K562 (cell line): ENCODE data around the gene EWSR1. TPM values are rescaled to one million over a fixed set of nuclear protein-coding genes. Genes with fewer than 3 reads are reported as not detected.

Experiments
- CREB1 ChIP-seq, 2 experiments: sonication (generic) in 1 of 2; formaldehyde crosslinking in 1 of 2; IDR thresholded peaks; 2 replicates each; pipeline versions ENCODE4 v1.6.1 to v1.8.0; 2012 to 2022; ENCODE audit warnings: inconsistent platforms in 1 of 2, mild to moderate bottlenecking in 1 of 2, missing genetic modification reagents in 1 of 2, moderate library complexity in 1 of 2
- HCFC1 ChIP-seq: IDR thresholded peaks from 2 replicates; pipeline ENCODE4 v1.6.1; 2012; ENCODE audit warnings: low read depth, low read length, improper control_type of control experiment
- NR2F6 ChIP-seq: fragments of 450-650 bp; formaldehyde crosslinking; IDR thresholded peaks from 2 replicates; pipeline ENCODE4 v1.4.0; 2020; ENCODE audit warnings: mild to moderate bottlenecking
- RAD21 ChIP-seq, 2 experiments: fragments of 250-450 bp in 1 of 2; fragments of 450-650 bp in 1 of 2; sonication (Bioruptor Pico) in 1 of 2; formaldehyde crosslinking in 1 of 2; IDR thresholded peaks in 1 of 2; conservative IDR thresholded peaks in 1 of 2; 2 replicates each; pipeline versions ENCODE4 v1.4.0 to v1.8.0; 2020 to 2022; ENCODE audit warnings: mild to moderate bottlenecking in 2 of 2, moderate library complexity in 1 of 2
- RB1 ChIP-seq: fragments of 450-650 bp; IDR thresholded peaks from 2 replicates; pipeline ENCODE4 v1.6.1; 2017; ENCODE audit warnings: low read depth, mild to moderate bottlenecking
- STAT5B ChIP-seq: fragments of 250-450 bp; sonication (Bioruptor Pico); IDR thresholded peaks from 2 replicates; pipeline ENCODE4 v1.8.0; 2021; ENCODE audit warnings: mild to moderate bottlenecking, inconsistent platforms
- TSHZ1 ChIP-seq: fragments of 250-450 bp; sonication (Bioruptor Pico); IDR thresholded peaks from 2 replicates; pipeline ENCODE4 v1.4.0; 2020; ENCODE audit warnings: mild to moderate bottlenecking, moderate library complexity
- ZNF146 ChIP-seq: IDR thresholded peaks from one replicate; pipeline ENCODE4 v1.6.1; 2018; ENCODE audit warnings: missing compliant biosample characterization; ENCODE audit not compliant: unreplicated experiment
- polyA plus RNA-seq, 8 experiments: library from polyadenylated mRNA; depleted of rRNA in 4 of 8; stranded (reverse) in 5 of 8; unstranded in 3 of 8; fragments of >200 nt; fragmentation: Nextera tagmentation in 2 of 8; fragmentation: Illumina TruSeq in 1 of 8; extraction: Ambion mirVana in 2 of 8; extraction: Trizol in 1 of 8; gene quantifications; 2 replicates each; pipeline versions ENCODE4 v1.2.1 to v1.2.3, GENCODE V29; 2011 to 2014; ENCODE audit warnings: inconsistent platforms in 1 of 8, missing spikeins in 1 of 8
- total RNA-seq, 7 experiments: library from RNA; depleted of rRNA in 6 of 7; stranded (reverse); fragments of >200 nt in 6 of 7; fragmentation: Illumina TruSeq in 2 of 7; extraction: Trizol in 2 of 7; gene quantifications; 2 replicates each; pipeline versions ENCODE4 v1.2.1 to v1.2.3, GENCODE V29; 2011 to 2021; ENCODE audit warnings: low replicate concordance in 1 of 7
- TF ChIP-seq, protein P1 (sequence below): fragments of 200-600 bp; sonication (generic); IDR thresholded peaks from one replicate; pipeline ENCODE4 v1.6.1; 2012; ENCODE audit warnings: mild to moderate bottlenecking, low read depth, low read length, inconsistent platforms

Gene EWSR1
- total and polyA plus RNA-seq, 9 of the 15 experiments (the other 6 are each of a cell fraction or from before 2014, with no cell fraction given) = 83.3 to 450 (median 239) TPM

DNA sequence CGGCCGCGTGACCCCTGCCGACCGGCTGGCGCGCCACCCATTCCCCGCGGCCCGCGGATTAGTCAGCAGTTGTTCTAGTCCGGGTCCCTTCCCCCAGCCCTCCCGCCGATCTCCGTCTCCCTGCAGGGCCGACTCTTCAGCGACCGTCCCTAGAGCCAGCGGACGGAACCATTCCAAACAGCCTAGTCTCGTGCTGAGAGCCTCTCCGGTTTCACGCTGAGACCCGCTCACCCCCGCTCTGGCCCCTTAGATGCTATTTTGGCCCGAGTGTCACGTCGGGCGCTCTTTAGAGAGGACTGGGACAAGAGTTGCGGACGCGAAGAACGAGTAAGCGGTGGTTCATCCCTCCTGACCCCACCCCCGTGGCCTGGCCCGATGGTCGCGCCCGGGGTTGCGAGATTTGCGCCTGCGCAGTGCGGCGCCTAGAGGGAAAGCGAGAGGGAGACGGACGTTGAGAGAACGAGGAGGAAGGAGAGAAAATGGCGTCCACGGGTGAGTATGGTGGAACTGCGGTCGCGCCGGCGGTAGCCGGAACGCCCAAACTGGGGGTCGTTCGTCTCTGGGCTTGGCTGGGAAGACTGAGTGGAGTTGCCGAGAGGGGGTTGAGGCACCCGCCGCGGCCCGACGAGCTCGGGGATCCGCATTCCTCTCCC, at the start of gene EWSR1, which contains the start of gene RHBDD3 (continued):
- TF ChIP-seq, protein P1, sequence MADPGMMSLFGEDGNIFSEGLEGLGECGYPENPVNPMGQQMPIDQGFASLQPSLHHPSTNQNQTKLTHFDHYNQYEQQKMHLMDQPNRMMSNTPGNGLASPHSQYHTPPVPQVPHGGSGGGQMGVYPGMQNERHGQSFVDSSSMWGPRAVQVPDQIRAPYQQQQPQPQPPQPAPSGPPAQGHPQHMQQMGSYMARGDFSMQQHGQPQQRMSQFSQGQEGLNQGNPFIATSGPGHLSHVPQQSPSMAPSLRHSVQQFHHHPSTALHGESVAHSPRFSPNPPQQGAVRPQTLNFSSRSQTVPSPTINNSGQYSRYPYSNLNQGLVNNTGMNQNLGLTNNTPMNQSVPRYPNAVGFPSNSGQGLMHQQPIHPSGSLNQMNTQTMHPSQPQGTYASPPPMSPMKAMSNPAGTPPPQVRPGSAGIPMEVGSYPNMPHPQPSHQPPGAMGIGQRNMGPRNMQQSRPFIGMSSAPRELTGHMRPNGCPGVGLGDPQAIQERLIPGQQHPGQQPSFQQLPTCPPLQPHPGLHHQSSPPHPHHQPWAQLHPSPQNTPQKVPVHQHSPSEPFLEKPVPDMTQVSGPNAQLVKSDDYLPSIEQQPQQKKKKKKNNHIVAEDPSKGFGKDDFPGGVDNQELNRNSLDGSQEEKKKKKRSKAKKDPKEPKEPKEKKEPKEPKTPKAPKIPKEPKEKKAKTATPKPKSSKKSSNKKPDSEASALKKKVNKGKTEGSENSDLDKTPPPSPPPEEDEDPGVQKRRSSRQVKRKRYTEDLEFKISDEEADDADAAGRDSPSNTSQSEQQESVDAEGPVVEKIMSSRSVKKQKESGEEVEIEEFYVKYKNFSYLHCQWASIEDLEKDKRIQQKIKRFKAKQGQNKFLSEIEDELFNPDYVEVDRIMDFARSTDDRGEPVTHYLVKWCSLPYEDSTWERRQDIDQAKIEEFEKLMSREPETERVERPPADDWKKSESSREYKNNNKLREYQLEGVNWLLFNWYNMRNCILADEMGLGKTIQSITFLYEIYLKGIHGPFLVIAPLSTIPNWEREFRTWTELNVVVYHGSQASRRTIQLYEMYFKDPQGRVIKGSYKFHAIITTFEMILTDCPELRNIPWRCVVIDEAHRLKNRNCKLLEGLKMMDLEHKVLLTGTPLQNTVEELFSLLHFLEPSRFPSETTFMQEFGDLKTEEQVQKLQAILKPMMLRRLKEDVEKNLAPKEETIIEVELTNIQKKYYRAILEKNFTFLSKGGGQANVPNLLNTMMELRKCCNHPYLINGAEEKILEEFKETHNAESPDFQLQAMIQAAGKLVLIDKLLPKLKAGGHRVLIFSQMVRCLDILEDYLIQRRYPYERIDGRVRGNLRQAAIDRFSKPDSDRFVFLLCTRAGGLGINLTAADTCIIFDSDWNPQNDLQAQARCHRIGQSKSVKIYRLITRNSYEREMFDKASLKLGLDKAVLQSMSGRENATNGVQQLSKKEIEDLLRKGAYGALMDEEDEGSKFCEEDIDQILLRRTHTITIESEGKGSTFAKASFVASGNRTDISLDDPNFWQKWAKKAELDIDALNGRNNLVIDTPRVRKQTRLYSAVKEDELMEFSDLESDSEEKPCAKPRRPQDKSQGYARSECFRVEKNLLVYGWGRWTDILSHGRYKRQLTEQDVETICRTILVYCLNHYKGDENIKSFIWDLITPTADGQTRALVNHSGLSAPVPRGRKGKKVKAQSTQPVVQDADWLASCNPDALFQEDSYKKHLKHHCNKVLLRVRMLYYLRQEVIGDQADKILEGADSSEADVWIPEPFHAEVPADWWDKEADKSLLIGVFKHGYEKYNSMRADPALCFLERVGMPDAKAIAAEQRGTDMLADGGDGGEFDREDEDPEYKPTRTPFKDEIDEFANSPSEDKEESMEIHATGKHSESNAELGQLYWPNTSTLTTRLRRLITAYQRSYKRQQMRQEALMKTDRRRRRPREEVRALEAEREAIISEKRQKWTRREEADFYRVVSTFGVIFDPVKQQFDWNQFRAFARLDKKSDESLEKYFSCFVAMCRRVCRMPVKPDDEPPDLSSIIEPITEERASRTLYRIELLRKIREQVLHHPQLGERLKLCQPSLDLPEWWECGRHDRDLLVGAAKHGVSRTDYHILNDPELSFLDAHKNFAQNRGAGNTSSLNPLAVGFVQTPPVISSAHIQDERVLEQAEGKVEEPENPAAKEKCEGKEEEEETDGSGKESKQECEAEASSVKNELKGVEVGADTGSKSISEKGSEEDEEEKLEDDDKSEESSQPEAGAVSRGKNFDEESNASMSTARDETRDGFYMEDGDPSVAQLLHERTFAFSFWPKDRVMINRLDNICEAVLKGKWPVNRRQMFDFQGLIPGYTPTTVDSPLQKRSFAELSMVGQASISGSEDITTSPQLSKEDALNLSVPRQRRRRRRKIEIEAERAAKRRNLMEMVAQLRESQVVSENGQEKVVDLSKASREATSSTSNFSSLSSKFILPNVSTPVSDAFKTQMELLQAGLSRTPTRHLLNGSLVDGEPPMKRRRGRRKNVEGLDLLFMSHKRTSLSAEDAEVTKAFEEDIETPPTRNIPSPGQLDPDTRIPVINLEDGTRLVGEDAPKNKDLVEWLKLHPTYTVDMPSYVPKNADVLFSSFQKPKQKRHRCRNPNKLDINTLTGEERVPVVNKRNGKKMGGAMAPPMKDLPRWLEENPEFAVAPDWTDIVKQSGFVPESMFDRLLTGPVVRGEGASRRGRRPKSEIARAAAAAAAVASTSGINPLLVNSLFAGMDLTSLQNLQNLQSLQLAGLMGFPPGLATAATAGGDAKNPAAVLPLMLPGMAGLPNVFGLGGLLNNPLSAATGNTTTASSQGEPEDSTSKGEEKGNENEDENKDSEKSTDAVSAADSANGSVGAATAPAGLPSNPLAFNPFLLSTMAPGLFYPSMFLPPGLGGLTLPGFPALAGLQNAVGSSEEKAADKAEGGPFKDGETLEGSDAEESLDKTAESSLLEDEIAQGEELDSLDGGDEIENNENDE = no peak
- TF ChIP-seq RB1 (peak; percentile 53; the same call in 1 of the 2 replicates), TSHZ1 (CRISPR knock-in tag) (no peak), RAD21 (CRISPR knock-in tag; conservative IDR thresholded peaks at IDR 0.05 in 1 of 2, IDR thresholded peaks at IDR 0.05 in 1 of 2) (no peak), STAT5B (CRISPR knock-in tag) (no peak), HCFC1 (no peak), ZNF146 (no peak), CREB1 (IDR thresholded peaks at IDR 0.05) (no peak), CREB1 (CRISPR knock-in tag; IDR thresholded peaks at IDR 0.05) (peak; percentile 54; the same call in 1 of the 2 replicates), NR2F6 (no peak)
